CD4-positive, alpha-beta T cell treated with Interleukin-17A for 4 hours (primary cell): ENCODE data around the gene STEAP1.

Experiments used
- DNase-seq: peaks from one replicate; pipeline ENCODE4 v3.0.0-alpha.2; 2020; ENCODE audit warnings: mixed read lengths

STEAP1 gene

GRCh38 chr7:90213521-90213920 lies 59.3 kb downstream of the STEAP1 start:
- no peak for DNase-seq
